PC-3 (cell line): ENCODE measurements around the gene CCDC74B. TPM values are rescaled to one million over a fixed set of nuclear protein-coding genes. Genes with fewer than 3 reads are reported as not detected.
"Not testable (repeated sequence)": the region's sequence is repeated elsewhere in the genome, so short reads cannot be mapped to it uniquely, and the experiment has no call there.

Source experiments
- ATAC-seq: fragments of 200-7000 bp; cut with Tn5 transposase; 2 replicates; pipeline ENCODE4 v1.9.1; 2020; ENCODE audit warnings: mild to moderate bottlenecking, moderate library complexity
- BruUV-seq: library from RNA; stranded (reverse); fragments of 400-500 nt; replicated peaks from 2 replicates; lab custom pipeline; 2021; lab: Mats Ljungman, UMichigan
- CTCF ChIA-PET: fragments of 300-600 bp; sonication (Branson Sonifier 250); formaldehyde crosslinking; loops from one replicate; lab custom pipeline; 2022; ENCODE audit warnings: antibody characterized with exemption; lab: Charles Lee
- POLR2A ChIA-PET: fragments of 300-600 bp; sonication (Branson Sonifier 250); formaldehyde crosslinking; loops from one replicate; lab custom pipeline; 2022; ENCODE audit warnings: antibody characterized with exemption; ENCODE audit not compliant: unreplicated experiment; lab: Charles Lee
- DNase-seq: peaks from one replicate; pipeline ENCODE4 v3.0.0-alpha.2; 2015
- H2AFZ ChIP-seq: fragments of 300-600 bp; sonication (generic); 2 replicates; pipeline ENCODE4 v1.6.0; 2016; ENCODE audit warnings: antibody characterized with exemption, low read length
- H3F3A ChIP-seq: fragments of 300-600 bp; sonication (generic); one replicate; pipeline ENCODE4 v1.6.0; 2017; ENCODE audit warnings: antibody characterized with exemption, low read length, control low read depth, mild to moderate bottlenecking; ENCODE audit not compliant: unreplicated experiment
- H3K27ac ChIP-seq: fragments of 300-600 bp; sonication (generic); 2 replicates; pipeline ENCODE4 v1.5.1; 2016; ENCODE audit warnings: mild to moderate bottlenecking, low read length
- H3K27me3 ChIP-seq: fragments of 300-600 bp; sonication (generic); 2 replicates; pipeline ENCODE4 v1.6.1; 2016; ENCODE audit warnings: low read length, mixed read lengths
- H3K36me3 ChIP-seq: fragments of 300-600 bp; sonication (generic); 2 replicates; pipeline ENCODE4 v1.6.1; 2016; ENCODE audit warnings: low read depth, mixed run types, low read length, mixed read lengths
- H3K4me1 ChIP-seq: fragments of 300-600 bp; sonication (generic); 2 replicates; pipeline ENCODE4 v1.5.1; 2016; ENCODE audit warnings: low read length; ENCODE audit not compliant: insufficient read depth
- H3K4me2 ChIP-seq: fragments of 300-600 bp; sonication (generic); 2 replicates; pipeline ENCODE4 v1.6.0; 2016; ENCODE audit warnings: low read length
- H3K4me3 ChIP-seq: fragments of 300-600 bp; sonication (generic); 2 replicates; pipeline ENCODE4 v1.5.1; 2016; ENCODE audit warnings: mild to moderate bottlenecking, low read length, mixed read lengths
- H3K79me2 ChIP-seq: fragments of 300-600 bp; sonication (generic); 2 replicates; pipeline ENCODE4 v1.6.1; 2017; ENCODE audit warnings: low read length, mixed read lengths
- H3K9ac ChIP-seq: fragments of 300-600 bp; sonication (generic); 2 replicates; pipeline ENCODE4 v1.6.0; 2016; ENCODE audit warnings: mild to moderate bottlenecking, low read length
- H3K9me2 ChIP-seq: fragments of 300-600 bp; sonication (generic); replicated peaks from 2 replicates; pipeline ENCODE4 v1.6.1; 2016; ENCODE audit warnings: mixed run types, low read length, mixed read lengths
- H3K9me3 ChIP-seq: fragments of 300-600 bp; sonication (generic); 2 replicates; pipeline ENCODE4 v1.6.1; 2016; ENCODE audit warnings: low read length, mixed read lengths
- H4K20me1 ChIP-seq: fragments of 300-600 bp; sonication (generic); 2 replicates; pipeline ENCODE4 v1.6.1; 2016; ENCODE audit warnings: low read length, mixed read lengths
- EZH2 ChIP-seq: fragments of 300-600 bp; sonication (generic); IDR thresholded peaks from one replicate; pipeline ENCODE4 v1.6.1; 2017; ENCODE audit warnings: antibody characterized with exemption, mild to moderate bottlenecking, low read length; ENCODE audit not compliant: unreplicated experiment
- EZH2phosphoT487 ChIP-seq: fragments of 300-600 bp; sonication (generic); IDR thresholded peaks from 2 replicates; pipeline ENCODE4 v1.6.1; 2018; ENCODE audit warnings: mild to moderate bottlenecking, antibody characterized with exemption, low read length, borderline replicate concordance
- intact Hi-C: fragments of 100-400 bp; cut with micrococcal nuclease; formaldehyde crosslinking; loops from 2 replicates; pipeline ENCODE4 v1.9.0; 2023
- total RNA-seq: library from RNA; depleted of rRNA; stranded (reverse); fragments of >200 nt; gene quantifications from 2 replicates; pipeline ENCODE4 v1.2.3, GENCODE V29; 2014
- TF ChIP-seq, protein P1 (sequence below): fragments of 300-600 bp; sonication (generic); conservative IDR thresholded peaks from 2 replicates; pipeline ENCODE4 v1.5.1; 2017; ENCODE audit warnings: antibody characterized with exemption, low read depth, mild to moderate bottlenecking, low read length

CCDC74B gene
- total RNA-seq, 1 experiment from 2014 or later = 8.6 TPM

DNA sequence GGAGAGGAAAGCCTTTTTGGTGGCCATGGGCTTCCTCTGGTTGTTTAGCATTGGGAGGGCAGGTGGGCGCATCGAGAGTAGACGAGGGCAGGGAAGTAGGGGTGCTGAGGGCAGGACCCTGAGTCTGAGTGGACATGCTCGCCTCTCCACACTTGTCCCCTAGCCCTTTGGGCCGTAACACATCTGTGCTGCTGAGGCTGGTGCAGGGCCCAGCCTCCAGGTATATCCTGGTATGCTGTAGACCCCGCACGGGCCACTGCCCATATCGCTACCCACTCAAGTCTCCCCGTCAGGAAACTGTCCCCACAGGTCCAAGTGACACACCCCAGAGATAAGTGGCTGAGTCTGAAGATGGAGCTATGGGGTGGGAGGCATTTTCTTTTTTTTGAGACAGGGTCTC lies 13.7 kb upstream of the CCDC74B start:
- H3K4me1 ChIP-seq = no peaks in the 10 kb centered on the region
- no peak overlapping the region for H3K4me2 ChIP-seq
- no peaks in the 10 kb centered on the region for H4K20me1 ChIP-seq
- H3K36me3 ChIP-seq = no peaks in the 10 kb centered on the region
- H3K27ac ChIP-seq = no peak overlapping the region
- no peak overlapping the region for H3K4me3 ChIP-seq
- DNase-seq (no peak), ATAC-seq (no peak)
- POLR2A ChIA-PET = no interaction called here
- no peaks in the 10 kb centered on the region for H3K79me2 ChIP-seq
- intact Hi-C loops = no loop called here
- BruUV-seq = no TSS peak
- TF ChIP-seq EZH2 = no peak
- TF ChIP-seq, protein P1, sequence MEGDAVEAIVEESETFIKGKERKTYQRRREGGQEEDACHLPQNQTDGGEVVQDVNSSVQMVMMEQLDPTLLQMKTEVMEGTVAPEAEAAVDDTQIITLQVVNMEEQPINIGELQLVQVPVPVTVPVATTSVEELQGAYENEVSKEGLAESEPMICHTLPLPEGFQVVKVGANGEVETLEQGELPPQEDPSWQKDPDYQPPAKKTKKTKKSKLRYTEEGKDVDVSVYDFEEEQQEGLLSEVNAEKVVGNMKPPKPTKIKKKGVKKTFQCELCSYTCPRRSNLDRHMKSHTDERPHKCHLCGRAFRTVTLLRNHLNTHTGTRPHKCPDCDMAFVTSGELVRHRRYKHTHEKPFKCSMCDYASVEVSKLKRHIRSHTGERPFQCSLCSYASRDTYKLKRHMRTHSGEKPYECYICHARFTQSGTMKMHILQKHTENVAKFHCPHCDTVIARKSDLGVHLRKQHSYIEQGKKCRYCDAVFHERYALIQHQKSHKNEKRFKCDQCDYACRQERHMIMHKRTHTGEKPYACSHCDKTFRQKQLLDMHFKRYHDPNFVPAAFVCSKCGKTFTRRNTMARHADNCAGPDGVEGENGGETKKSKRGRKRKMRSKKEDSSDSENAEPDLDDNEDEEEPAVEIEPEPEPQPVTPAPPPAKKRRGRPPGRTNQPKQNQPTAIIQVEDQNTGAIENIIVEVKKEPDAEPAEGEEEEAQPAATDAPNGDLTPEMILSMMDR = no peak
- no peak for TF ChIP-seq EZH2phosphoT487
- no peaks in the 10 kb centered on the region for H3K9me2 ChIP-seq
- no peak overlapping the region for H3K9ac ChIP-seq
- H3K27me3 ChIP-seq = no peaks in the 10 kb centered on the region
- CTCF ChIA-PET = no interaction called here
- H2AFZ ChIP-seq = no peak overlapping the region
- no peaks in the 10 kb centered on the region for H3F3A ChIP-seq
- H3K9me3 ChIP-seq = no peaks in the 10 kb centered on the region

DNA sequence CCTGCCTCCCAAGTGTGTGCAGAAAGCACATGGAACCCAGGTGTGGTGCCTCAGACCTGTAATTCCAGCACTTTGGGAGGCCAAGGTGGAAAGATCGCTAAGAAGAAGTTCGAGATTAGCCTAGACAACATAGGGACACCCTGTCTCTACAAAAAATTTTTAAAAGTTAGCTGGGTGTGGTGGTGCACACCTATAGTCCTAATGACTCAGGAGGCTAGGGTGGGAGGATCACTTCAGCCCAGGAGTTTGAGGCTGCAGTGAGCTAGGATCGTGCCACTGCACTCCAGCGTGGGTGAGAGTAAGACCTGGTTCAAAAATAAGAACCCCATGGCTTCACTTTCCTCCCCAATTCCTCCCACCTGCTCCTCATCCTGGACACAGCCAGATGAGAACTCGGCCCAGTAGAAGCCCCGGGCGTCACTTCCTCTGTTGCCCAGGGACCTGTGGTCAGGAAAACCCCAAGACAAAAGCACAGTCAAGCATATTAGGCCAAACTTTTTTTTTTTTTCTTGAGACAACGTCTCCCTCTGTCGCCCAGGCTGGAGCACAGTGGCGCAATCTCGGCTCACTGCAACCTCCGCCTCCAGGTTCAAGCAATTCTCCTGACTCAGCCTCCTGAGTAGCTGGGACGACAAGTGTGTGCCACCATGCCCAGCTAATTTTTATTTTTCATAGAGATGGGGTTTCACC lies 13.1 kb upstream of the CCDC74B start:
- not testable (repeated sequence) for H3K27ac ChIP-seq

DNA sequence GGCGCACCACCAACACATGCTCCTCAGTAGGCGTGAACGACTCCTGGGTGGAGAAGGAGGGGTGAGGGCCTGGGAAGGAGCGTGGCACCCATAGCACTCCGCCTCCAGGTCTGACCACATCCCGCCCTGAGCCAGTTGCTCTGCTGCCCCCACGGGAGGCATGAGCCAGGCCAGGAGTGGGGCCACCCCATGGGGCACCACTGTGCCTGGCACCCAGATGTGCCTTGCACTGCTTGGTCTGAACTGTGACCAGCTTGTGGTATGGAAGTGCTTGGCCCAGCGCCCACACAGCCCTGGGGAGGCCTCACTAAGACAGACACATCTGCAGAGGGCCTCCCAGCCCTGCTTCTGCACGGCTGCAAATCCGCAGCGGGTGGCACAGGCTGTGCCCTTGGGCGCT lies 12.4 kb upstream of the CCDC74B start:
- H3K27ac ChIP-seq, H4K20me1 ChIP-seq, H2AFZ ChIP-seq, intact Hi-C loops, H3F3A ChIP-seq, H3K4me3 ChIP-seq, H3K9me3 ChIP-seq, H3K79me2 ChIP-seq, H3K9me2 ChIP-seq, POLR2A ChIA-PET, BruUV-seq, DNase-seq, H3K27me3 ChIP-seq, H3K9ac ChIP-seq, H3K4me1 ChIP-seq, H3K4me2 ChIP-seq, H3K36me3 ChIP-seq: not testable (repeated sequence)
- CTCF ChIA-PET = interaction anchor here (0.6 kb wide), 1 partner anchor 23 kb away, joined by 3 read pairs; no protein-coding TSS in a partner anchor
- peak; percentile 11 for ATAC-seq

More for the DNA sequence above, 13.1 kb upstream of the CCDC74B start:
- intact Hi-C loops, ATAC-seq, H3K9me3 ChIP-seq, H3K36me3 ChIP-seq, H2AFZ ChIP-seq, H3K4me1 ChIP-seq, H4K20me1 ChIP-seq, H3K79me2 ChIP-seq, H3K27me3 ChIP-seq, POLR2A ChIA-PET, H3K4me2 ChIP-seq, BruUV-seq, H3K9me2 ChIP-seq, H3F3A ChIP-seq, H3K4me3 ChIP-seq, DNase-seq, H3K9ac ChIP-seq: not testable (repeated sequence)
- CTCF ChIA-PET = interaction anchor here (0.6 kb wide), 1 partner anchor 23 kb away, joined by 3 read pairs; no protein-coding TSS in a partner anchor
